Measurements from ENCODE around the gene TRMT61A.

Gene TRMT61A

DNA sequence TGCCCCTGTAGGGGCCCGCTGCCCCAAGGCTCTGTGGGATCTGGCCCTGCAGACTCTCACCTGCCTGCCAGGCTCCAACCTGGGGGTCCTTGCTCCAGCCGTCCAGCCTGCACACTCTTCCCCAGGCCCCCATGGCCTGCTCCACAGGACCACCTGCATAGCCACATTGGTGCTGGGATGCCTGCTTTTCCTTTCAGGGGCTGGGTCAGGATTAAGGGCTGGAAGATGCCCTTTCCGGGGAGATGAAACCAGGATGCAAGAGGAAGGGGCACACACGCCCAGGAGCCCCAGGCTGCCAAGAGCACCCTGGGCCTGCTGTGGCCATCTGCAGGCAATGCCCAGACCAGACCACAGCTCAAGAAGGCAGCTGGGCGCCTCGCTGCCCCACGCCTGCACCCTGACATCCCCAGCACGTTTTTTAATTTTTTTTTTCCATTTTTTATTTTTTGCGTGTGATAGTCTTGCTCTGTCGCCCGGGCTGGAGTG, 18.5 kb downstream of the TRMT61A start:
- no peak for DNase-seq (ENCODE audit: low spot score)

DNA sequence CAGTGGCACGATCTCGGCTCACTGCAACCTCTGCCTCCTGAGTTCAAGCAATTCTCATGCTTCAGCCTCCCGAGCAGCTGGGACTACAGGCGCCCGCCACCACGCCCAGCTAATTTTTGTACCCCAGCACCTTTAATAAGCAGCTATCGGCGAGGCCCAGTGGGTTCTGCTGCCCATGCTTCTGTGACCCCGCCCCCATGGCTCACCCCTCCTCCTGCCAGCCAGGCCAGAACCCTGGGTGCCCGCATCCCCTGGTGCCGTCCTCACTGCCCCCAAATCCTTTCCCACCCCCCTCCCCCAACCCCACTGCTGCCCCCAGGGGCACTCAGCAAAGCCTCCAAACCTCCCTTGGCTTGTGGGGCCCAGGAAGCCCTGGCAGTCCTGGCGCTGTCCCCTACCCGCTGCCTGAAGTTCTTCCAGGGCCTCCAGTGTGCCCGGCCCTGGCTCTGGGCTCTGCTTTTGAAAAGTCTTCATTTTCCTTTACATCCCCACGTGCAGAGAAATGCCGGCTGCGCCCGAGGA, 19.0 kb downstream of the TRMT61A start:
- DNase-seq (ENCODE audit: low spot score) = no peak

DNA sequence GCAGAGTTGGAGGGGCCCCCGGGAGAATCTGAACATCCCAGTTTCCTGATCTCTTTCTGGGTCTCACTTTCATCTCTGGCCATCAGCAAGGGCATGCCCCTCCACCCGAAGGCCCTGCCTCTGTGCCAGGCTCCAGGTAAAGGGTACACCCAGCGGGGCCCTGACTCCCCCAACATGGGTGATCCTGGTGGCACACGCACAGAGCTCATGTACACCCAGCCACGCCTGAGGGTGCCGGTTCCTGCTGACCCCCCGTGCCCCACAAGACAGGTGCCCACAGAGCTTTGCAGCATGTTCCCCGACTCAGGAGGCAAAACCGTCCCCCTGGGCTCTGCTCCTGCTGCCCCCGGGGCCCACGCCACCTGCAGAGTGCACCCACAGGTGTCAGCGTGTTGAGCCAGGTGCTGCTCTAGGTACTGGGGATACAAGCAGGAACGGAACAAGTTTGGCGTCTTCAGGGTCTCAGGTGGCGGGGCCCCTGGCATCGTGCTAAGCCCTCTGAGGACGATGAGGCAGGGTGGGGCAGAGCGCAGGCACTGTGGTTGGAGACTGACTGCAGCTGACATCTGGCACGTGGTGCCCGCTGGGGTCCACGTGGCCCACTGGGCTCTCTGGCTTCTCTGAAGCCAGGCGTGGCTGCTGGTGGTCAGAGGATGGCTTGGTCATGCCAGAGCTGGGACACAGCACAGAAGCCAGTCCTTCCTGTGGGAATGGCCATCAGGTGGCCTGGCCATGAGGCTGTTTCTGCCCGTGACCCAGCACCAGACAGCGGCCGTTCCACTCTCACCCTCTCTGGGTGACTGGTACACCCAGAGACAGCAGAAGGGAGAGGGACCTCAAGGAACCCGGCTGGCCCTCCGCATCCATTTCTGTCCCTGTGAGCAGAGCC, 19.7 kb downstream of the TRMT61A start:
- DNase-seq (ENCODE audit: low spot score) = no peak

DNA sequence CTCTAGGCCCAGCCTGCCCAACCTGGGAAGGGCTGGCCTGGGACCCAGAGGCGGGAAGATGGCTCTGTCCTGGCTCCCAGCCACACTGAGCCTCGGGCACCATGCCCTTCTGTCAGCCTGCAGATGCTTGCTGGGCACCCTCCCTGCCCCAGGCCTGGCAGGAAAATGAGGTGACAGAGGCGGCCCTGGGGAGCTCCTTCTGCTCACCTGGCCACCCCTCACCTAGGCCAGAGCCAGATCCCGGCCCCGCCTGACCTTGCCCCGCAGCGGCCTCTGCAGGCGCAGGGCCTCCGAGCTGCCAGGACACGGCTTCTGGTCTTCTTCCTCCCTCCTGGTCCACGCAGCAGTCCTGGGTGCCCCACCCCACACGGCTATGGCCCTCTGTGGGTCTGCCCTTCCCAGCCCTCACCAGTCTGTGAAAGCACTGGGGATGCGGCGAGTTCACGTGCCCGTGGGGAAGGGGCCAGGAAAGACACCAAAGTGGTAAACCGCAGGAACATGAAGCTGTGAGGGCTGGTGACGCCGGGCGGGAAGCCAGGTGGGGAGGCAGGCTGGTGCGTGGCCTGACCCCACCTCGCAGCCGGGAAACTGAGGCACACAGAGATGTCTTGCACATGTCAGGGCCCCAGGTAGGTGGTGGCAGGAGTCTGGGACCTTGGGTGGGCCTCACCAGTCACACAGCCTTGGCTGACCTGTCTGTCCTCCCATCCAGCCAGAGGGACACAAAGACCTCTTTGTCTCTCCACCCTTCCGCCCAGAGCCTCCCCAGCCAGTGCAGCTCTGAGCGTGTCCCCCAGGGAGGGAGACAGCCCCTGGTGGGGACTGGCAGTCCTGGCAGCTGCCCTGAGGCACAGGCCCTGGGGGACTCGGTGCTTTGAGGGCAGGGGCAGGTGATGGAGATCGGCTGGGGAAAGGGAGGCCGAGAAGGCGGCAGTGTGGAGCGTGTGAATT, 20.6 kb downstream of the TRMT61A start:
- DNase-seq (ENCODE audit: low spot score) = peak; percentile 90

DNA sequence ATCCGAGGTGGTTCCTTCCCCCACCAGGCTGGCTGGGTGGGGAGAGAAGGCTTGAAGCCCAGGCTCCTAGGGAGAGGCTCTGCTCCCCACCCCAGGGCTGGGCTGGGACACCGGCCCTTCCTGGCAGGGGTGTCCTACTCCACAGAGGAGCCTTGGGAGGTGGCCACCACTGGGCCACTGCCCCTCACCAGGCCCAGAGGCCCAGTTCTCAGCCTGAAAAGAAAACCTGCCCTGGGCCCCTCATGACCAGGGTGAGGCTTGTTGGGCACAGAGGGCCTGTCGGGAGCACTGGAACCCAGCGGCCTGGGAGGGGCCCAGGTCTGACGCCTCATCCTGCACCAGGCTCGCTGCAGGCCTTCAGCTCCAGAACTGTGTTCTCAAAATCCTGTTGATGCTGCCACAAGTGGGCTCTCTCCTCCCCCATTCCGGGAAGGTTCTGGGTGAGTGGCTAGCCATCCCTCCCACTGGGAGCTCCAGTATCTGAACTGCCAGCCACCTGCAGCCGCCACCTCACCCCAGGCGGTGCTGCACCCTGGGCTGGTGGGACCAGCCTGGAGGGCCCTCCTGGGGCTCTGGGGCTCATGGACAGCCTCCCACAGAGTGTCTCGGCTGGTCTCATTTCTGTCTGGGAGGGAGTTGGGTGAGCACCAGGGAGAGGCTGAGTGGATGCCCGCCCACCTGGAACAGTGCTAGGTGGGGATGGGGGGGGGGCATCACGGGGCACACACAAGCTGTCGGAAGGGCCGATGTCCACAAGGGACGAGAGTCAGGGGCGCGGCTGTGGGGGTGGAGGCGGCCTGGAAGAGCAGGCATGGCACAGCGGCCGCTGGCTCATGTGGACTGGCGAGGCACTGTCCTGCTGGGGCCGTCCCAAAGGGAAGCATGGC, 21.7 kb downstream of the TRMT61A start:
- no peak for DNase-seq (ENCODE audit: low spot score)

DNA sequence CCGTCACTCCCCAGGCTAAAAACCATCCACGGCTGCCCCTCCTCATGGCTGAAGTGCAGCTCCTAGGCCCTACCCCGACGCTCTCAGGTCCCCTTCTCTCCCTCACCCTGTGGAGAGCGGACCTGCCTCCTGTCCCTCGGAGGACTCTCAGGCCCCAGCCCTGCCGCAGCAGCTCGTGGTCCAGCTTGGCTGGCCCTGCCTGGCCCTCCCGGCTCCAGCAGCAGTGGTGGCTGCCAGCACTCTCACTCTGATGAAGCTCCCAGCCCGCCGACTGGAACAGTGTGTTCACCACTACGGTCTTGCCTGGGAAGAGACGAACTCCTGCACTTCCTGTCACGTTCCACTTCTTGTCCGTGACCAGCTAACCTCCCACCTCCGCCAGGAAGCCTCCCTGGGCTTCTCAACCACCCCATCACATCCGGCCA, 22.4 kb downstream of the TRMT61A start:
- no peak for DNase-seq (ENCODE audit: low spot score)

DNA sequence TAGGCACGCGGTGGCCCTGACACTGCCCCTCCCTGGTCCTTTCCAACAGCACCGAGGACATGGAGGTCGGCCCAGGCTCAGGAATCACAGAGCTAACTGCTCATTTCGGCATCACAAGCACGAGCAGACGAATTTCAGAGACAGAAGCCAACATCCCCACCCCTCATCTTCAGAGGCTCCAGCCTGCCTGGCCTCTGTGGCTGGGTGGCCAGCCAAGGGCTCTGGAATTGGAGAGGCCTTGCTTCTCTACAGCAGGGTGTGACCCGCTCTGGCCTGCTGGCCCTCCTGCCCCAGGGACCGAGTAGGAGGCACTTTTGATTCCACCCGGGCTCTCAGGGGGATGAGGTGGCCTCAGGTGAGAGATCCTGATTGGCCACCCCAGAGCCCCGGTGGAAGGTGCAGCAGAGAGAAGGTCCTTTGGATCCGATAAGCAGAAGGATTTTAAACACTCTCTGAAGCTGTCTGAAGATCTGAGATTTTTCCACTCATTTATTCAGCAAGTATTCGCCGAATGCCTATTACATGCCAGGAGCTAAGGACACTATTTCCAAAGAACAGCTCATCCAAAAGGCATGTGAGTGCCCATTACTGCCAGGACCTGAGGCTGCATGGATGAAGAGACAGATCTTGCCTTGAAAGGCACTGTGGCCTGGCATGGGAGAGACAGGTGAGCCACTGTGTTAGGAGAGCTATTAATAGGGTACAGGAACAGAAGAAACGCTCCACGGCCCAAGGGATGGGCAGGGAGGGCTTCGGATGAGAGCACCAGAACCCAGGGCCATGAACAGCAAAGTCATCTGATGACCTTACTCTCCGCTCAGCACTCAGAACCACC, 23.2 kb downstream of the TRMT61A start:
- DNase-seq (ENCODE audit: low spot score) = no peak

DNA sequence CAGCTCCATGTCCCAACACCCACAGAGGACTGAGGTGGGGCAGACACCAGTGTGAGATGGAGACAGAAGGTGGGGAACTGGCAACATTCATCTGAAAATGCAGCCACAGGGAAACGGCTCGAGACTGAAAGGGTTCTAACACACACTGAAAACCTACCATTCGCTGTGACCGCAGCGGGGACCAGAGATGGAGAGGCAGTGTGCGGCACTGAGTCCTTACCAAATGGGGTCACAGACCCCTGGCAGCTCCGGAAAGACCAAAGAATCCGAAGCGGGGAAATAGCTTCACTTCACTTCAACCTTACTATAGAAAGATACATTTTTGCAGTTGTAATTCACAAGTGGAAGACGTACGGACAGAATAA, 23.8 kb downstream of the TRMT61A start:
- no peak for DNase-seq (ENCODE audit: low spot score)

DNA sequence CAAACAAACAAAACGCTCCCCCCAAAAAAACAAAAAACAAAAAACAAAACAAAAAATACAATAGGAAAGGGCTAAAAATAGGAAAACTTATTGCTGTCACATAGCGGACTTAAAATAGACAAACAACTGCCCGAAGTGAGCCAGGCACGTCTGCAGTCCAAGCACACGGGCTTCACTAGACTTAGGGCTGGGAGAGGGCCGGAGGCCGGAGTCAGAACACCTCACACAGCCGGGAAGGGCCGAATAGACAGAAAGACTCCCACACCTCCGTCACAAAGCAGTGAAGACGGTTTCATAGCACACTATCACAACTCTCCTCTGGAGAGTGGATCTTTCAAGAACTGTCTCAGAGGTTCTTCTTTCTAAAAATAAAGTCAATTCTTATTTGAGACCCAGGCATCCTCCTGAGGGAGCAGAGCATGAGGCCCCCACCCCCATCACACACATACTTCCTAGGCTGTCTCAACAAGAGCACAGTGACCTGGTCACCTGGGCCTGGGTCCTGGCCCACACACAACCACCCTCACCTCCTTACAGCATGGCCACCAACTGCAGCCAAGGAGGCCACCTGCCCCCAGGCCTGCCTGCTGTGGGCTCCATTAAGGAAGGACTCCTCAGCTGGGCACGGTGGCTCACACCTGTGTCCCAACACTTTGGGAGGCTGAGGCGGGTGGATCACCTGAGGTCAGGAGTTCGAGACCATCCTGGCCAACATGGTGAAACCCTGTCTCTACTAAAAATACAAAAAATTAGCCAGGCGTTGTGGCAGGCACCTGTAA, 26.8 kb downstream of the TRMT61A start:
- no peak for DNase-seq (ENCODE audit: low spot score)

DNA sequence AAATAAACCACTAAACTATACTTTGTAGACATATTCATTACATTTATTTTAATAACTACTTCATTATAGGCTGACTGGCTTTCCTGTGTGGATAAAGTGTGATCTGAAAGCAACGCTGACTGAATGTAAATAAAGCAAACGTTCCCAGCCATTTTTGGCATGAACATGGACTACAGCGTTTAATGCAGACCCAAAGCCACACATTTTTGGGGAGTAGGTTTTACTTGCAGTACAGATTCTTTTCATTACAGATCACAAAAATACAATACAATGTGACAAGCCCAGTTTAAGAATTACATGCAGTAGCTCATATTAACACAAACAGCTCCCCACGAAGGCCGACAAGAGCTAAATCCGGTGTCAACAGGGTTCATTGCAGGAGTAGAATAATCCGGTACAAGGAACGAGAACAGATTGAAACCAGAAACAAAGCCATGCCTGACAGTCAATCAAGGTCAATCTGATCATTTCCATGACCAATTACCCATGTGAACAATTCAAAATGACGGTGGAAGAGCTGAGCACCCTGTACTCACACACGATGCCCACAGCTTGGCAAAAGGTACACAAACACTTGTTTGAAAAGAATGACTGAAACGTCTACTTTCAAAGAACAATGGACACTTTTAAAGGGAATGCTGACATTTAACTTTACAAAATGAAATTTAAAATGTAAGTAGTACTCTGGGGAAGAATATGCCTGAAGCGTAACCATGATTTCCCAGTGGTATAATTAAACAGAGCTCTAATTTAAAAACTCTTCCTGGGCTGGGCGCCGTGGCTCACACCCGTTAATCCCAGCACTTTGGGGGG, 28.2 kb downstream of the TRMT61A start:
- no peak for DNase-seq (ENCODE audit: low spot score)

DNA sequence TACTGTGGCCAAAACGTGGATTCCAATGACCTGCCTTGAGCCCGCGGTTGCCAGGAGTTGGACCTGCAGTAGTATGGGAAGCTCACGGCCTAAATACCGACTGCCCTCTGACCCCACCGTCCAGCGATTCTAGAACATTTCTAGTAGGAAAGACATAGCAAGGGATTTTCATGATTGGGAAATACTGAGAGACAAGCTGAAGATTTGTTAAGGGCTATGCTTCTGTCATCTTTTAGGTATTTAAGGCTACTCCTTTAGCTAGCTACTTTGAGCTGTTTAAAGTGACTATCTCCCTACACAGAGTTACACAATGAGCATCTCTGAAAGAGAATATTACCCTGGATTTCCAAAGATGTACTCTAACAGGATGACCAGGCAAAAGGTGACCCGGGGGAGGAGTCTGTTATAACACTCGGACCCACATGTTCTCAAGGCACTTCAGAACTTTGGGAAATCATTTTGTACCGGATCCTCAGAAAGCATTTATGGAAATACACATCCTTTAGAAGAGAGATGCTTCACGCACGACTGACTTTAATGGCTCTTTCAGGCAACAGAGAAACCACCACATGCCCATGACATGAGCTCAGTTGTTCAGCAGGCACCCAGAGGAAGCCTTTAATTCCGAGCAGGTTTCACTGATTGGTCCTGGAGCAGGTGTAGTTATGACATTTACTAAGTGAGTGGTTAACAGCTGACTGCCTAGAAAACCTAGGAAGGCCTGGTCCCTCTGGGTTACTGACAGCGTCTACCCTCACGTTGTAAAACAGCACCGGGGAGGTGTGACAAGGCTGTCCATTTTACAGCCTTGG, 29.3 kb downstream of the TRMT61A start:
- no peak for DNase-seq (ENCODE audit: low spot score)

DNA sequence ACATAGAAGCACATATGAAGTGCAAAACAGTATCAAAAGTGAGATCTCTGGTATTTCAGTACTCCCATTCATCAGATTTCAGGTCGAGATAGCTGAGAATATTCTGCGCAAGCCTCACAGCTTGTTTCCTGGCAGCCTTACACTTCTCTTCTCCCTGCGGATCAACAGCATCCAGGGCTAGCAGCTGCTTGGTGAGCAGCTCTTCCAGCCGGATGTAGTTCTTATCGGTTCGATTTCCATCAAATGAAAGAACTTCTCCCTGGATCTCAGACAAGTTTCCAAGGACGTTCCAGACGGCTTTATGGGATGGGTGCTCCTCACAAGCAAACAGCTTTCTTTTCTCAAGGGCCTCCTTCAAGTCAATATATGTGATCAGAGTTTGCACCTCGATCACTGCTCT, 30.8 kb downstream of the TRMT61A start:
- no peak for DNase-seq (ENCODE audit: low spot score)

DNA sequence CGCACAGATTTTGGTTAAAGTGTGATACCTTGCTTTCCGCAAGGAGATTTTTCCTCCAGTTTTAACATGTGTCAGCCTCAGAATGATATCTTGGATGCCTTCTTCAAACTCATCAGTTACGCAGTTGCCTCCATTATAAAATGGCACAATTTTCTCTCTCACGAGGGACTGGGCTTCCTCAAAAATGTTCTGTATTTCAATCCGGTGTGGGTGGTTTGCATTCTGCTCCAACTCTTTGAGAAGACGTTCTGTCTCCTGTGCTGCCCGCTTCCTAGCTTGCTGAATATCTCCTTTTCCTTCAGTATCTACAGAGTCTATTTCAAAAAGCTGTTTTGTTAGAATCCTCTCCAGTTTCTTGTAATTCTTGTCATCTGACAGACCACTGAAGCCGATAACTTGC, 31.7 kb downstream of the TRMT61A start:
- DNase-seq (ENCODE audit: low spot score) = no peak

DNA sequence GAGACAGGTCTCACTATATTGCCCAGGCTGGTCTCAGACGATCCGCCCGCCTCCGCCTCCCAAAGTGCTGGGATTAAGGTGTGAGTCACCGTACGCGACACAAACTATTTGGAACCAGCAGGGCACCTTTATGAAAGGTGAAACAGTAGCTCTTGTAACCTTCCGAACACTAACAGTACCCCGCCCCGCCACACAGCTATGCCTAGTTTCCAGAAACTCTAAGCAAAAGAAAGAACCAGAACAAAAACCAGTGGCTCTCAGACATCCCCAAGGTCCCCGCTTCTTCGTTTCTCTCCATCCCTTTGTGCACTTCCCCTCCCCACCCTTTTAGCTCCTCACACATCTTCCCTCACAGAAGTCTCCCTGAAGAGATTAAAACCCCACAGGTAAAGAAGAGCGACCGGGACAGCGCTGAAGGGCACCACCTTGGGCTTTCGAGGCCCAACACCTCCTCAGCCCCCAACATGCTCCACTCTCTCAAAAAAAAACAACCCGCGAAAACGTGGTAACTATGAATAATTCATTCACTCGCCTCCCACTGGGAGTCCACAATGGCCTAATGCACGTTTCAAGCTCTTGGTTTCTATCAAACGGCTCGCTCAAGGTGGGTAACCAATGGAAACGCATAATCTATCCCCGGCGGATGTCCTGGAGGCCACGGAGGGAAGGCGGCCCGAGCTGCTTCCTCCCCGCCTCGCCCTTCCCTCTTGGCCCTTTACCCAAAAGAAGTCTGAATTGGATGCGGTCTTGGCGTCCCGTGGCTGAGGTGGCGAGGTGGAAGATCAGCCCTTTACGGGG, 32.6 kb downstream of the TRMT61A start:
- no peak for DNase-seq (ENCODE audit: low spot score)

DNA sequence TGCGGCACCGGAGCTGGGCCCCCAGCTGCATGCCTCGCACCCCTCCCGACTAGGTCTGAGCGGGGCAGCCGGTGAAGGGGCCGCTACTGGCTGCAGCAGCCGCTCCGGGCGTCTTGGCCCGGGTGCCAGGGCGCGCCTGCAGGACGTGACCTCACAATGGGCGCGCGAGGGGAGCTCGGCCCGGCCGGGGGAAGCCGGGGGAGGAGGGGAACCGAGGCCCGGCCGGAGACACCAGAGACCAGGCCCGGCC, 33.1 kb downstream of the TRMT61A start:
- no peak for DNase-seq (ENCODE audit: low spot score)

DNA sequence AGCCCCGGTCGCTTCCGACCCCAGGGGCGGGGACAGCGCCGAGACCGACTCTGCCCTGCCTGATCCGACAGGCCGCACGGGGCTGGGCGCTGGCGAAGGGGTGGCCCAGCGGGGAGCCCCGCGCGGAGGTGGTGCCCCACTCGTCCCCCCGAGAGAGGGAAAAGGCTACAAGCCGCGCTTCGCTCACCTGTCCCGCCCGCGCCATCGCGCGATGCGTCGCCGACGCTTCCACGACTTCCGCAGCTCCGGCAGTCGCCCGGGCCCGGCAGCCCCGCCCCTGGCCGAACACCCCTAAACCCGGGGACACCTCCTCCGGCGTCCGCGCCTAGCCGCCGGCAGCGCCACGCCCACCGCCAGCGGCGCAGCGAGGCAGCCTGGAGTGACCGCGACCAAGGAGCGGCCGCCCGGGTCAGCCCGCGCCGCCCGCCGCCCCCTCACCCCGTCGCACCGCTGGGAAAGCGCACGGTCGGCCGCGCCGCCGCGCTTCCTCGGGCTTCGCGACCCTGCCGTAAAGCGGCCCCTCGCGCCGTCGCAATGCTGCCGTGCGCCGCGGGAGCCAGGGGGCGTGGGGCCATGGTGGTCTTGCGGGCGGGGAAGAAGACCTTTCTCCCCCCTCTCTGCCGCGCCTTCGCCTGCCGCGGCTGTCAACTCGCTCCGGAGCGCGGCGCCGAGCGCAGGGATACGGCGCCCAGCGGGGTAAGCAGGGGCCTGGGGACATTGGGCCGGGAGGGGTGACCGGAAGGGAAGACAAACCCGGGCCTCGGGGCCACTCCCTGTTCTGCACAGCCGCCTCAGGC, 33.6 kb downstream of the TRMT61A start, which contains the start of the genes BAG5 and COA8:
Gene BAG5, minus strand, starts transcription at position 229 of the 797 bp plus-strand sequence. CDS start 1,493 bp downstream, outside the sequence.
Gene COA8, plus strand, starts transcription at position 532 of the 797 bp plus-strand sequence. Its CDS starts 42 bp downstream, at position 574.
- DNase-seq (ENCODE audit: low spot score) = peak; percentile 83

All from putamen (tissue), 1 donor.